Measurements from ENCODE around the gene FRMD5. TPM values are rescaled to one million over a fixed set of nuclear protein-coding genes. Genes with fewer than 3 reads are reported as not detected.
A peak's percentile ranks its signal among the peaks of the same experiment; 100 is the strongest.

Gene FRMD5
- total and polyA plus RNA-seq, 5 donors: 20.8 to 88.6 (median 44.6) TPM

- Histone ChIP-seq H3K4me1 (ENCODE audit: control insufficient read depth, insufficient read depth, low read length) (no peaks in the 10 kb centered on the region), H3K27me3 (ENCODE audit: control insufficient read depth, insufficient read depth) (no peaks in the 10 kb centered on the region), H3K4me3 (ENCODE audit: low read length) (no peak overlapping the region), H3K27ac (ENCODE audit: low read length) (no peak overlapping the region), H3K9me3 (ENCODE audit: control insufficient read depth, low read length) (no peaks in the 10 kb centered on the region)
- 97% methylated on average over 3 of the region's 3 CpGs for WGBS
- DNase-seq (no peak), ATAC-seq (no peak)
- intact Hi-C loops (cut with DNase I): no loop called here
These were observed 98.5 kb downstream of the FRMD5 start for GRCh38 chr15:44096596-44096995.

- DNase-seq (no peak), ATAC-seq (no peak)
- Histone ChIP-seq H3K4me3 (ENCODE audit: low read length) (no peak overlapping the region), H3K27ac (ENCODE audit: low read length) (no peak overlapping the region), H3K27me3 (ENCODE audit: control insufficient read depth, insufficient read depth) (no peaks in the 10 kb centered on the region), H3K4me1 (ENCODE audit: control insufficient read depth, insufficient read depth, low read length) (no peaks in the 10 kb centered on the region), H3K9me3 (ENCODE audit: control insufficient read depth, low read length) (no peaks in the 10 kb centered on the region)
- intact Hi-C loops (cut with DNase I): no loop called here
- WGBS: 75% methylated on average over 3 of the region's 3 CpGs
These were observed 100.3 kb downstream of the FRMD5 start for GRCh38 chr15:44094781-44095180.

- DNase-seq (no peak), ATAC-seq (no peak)
- H3K27me3 ChIP-seq (ENCODE audit: control insufficient read depth, insufficient read depth): no peaks in the 10 kb centered on the region
- intact Hi-C loops (cut with DNase I): no loop called here
- H3K4me3 ChIP-seq (ENCODE audit: low read length): no peak overlapping the region
- no peak overlapping the region for H3K27ac ChIP-seq (ENCODE audit: low read length)
- no peaks in the 10 kb centered on the region for H3K9me3 ChIP-seq (ENCODE audit: control insufficient read depth, low read length)
- 96% methylated on average over 3 of the region's 3 CpGs for WGBS
- H3K4me1 ChIP-seq (ENCODE audit: control insufficient read depth, insufficient read depth, low read length): no peaks in the 10 kb centered on the region
These were observed 101.2 kb downstream of the FRMD5 start for GRCh38 chr15:44093836-44094235.

- no peak overlapping the region for H3K27ac ChIP-seq (ENCODE audit: low read length)
- ATAC-seq (peak; percentile 36 to 43), DNase-seq (no peak)
- no peaks in the 10 kb centered on the region for H3K4me1 ChIP-seq (ENCODE audit: control insufficient read depth, insufficient read depth, low read length)
- H3K27me3 ChIP-seq (ENCODE audit: control insufficient read depth, insufficient read depth): no peaks in the 10 kb centered on the region
- 40% methylated on average over 2 of the region's 2 CpGs for WGBS
- intact Hi-C loops (cut with DNase I): no loop called here
- no peak overlapping the region for H3K4me3 ChIP-seq (ENCODE audit: low read length)
- H3K9me3 ChIP-seq (ENCODE audit: control insufficient read depth, low read length): no peaks in the 10 kb centered on the region
These were observed 102.8 kb downstream of the FRMD5 start for GRCh38 chr15:44092221-44092620.

GRCh38 chr15:44087578-44088465 is 107.2 kb downstream of the FRMD5 start:
- WGBS: 60% methylated on average over 3 of the region's 3 CpGs
- intact Hi-C loops (cut with DNase I): no loop called here
- Histone ChIP-seq H3K9me3 (ENCODE audit: control insufficient read depth, low read length) (no peaks in the 10 kb centered on the region), H3K4me3 (ENCODE audit: low read length) (no peak overlapping the region), H3K27ac (ENCODE audit: low read length) (no peak overlapping the region), H3K4me1 (ENCODE audit: control insufficient read depth, insufficient read depth, low read length) (no peaks in the 10 kb centered on the region), H3K27me3 (ENCODE audit: control insufficient read depth, insufficient read depth) (no peaks in the 10 kb centered on the region)
- ATAC-seq (no peak), DNase-seq (no peak)

- Histone ChIP-seq H3K4me3 (ENCODE audit: low read length) (no peak overlapping the region), H3K4me1 (ENCODE audit: control insufficient read depth, insufficient read depth, low read length) (no peaks in the 10 kb centered on the region), H3K27me3 (ENCODE audit: control insufficient read depth, insufficient read depth) (no peaks in the 10 kb centered on the region), H3K27ac (ENCODE audit: low read length) (no peak overlapping the region), H3K9me3 (ENCODE audit: control insufficient read depth, low read length) (no peaks in the 10 kb centered on the region)
- DNase-seq (no peak), ATAC-seq (no peak)
- 68% methylated on average over 2 of the region's 2 CpGs for WGBS
- intact Hi-C loops (cut with DNase I): no loop called here
These were observed 110.3 kb downstream of the FRMD5 start for GRCh38 chr15:44084770-44085169.

GRCh38 chr15:44084171-44084570 is 110.9 kb downstream of the FRMD5 start:
- no peak for DNase-seq
- Histone ChIP-seq H3K9me3 (ENCODE audit: control insufficient read depth, low read length) (no peaks in the 10 kb centered on the region), H3K27ac (ENCODE audit: low read length) (no peak overlapping the region), H3K4me3 (ENCODE audit: low read length) (no peak overlapping the region), H3K27me3 (ENCODE audit: control insufficient read depth, insufficient read depth) (no peaks in the 10 kb centered on the region), H3K4me1 (ENCODE audit: control insufficient read depth, insufficient read depth, low read length) (no peaks in the 10 kb centered on the region)
- WGBS: 85% methylated on average over 2 of the region's 2 CpGs
- intact Hi-C loops (cut with DNase I): no loop called here
- no peak for ATAC-seq

- Histone ChIP-seq H3K4me1 (ENCODE audit: control insufficient read depth, insufficient read depth, low read length) (no peaks in the 10 kb centered on the region), H3K9me3 (ENCODE audit: control insufficient read depth, low read length) (no peaks in the 10 kb centered on the region), H3K27me3 (ENCODE audit: control insufficient read depth, insufficient read depth) (no peaks in the 10 kb centered on the region), H3K27ac (ENCODE audit: low read length) (no peak overlapping the region), H3K4me3 (ENCODE audit: low read length) (no peak overlapping the region)
- intact Hi-C loops (cut with DNase I): no loop called here
- WGBS: 53% methylated on average over 1 of the region's 1 CpG
- DNase-seq: no peak
- ATAC-seq: no peak
These were observed 112.4 kb downstream of the FRMD5 start for GRCh38 chr15:44082558-44083157.

- 76% methylated on average over 5 of the region's 5 CpGs for WGBS
- H3K27ac ChIP-seq (ENCODE audit: low read length): no peak overlapping the region
- ATAC-seq (no peak), DNase-seq (no peak)
- intact Hi-C loops (cut with DNase I): no loop called here
- H3K9me3 ChIP-seq (ENCODE audit: control insufficient read depth, low read length): no peaks in the 10 kb centered on the region
- H3K4me3 ChIP-seq (ENCODE audit: low read length): no peak overlapping the region
- H3K27me3 ChIP-seq (ENCODE audit: control insufficient read depth, insufficient read depth): no peaks in the 10 kb centered on the region
- no peaks in the 10 kb centered on the region for H3K4me1 ChIP-seq (ENCODE audit: control insufficient read depth, insufficient read depth, low read length)
These were observed 113.8 kb downstream of the FRMD5 start for GRCh38 chr15:44081026-44082013.

- H3K4me3 ChIP-seq (ENCODE audit: low read length): no peak overlapping the region
- no peaks in the 10 kb centered on the region for H3K9me3 ChIP-seq (ENCODE audit: control insufficient read depth, low read length)
- H3K27me3 ChIP-seq (ENCODE audit: control insufficient read depth, insufficient read depth): no peaks in the 10 kb centered on the region
- H3K27ac ChIP-seq (ENCODE audit: low read length): no peak overlapping the region
- WGBS: 36% methylated on average over 3 of the region's 3 CpGs
- H3K4me1 ChIP-seq (ENCODE audit: control insufficient read depth, insufficient read depth, low read length): no peaks in the 10 kb centered on the region
- ATAC-seq: no peak
- intact Hi-C loops (cut with DNase I): no loop called here
- no peak for DNase-seq
These were observed 119.5 kb downstream of the FRMD5 start for GRCh38 chr15:44075535-44075934.

Data from right cardiac atrium (tissue), 5 donors.